ENCODE data around the gene CNOT9. TPM values are rescaled to one million over a fixed set of nuclear protein-coding genes. Genes with fewer than 3 reads are reported as not detected.

The CNOT9 gene
- total RNA-seq, 2 donors from 2014 or later, result 64.2 to 65.6 TPM

DNA sequence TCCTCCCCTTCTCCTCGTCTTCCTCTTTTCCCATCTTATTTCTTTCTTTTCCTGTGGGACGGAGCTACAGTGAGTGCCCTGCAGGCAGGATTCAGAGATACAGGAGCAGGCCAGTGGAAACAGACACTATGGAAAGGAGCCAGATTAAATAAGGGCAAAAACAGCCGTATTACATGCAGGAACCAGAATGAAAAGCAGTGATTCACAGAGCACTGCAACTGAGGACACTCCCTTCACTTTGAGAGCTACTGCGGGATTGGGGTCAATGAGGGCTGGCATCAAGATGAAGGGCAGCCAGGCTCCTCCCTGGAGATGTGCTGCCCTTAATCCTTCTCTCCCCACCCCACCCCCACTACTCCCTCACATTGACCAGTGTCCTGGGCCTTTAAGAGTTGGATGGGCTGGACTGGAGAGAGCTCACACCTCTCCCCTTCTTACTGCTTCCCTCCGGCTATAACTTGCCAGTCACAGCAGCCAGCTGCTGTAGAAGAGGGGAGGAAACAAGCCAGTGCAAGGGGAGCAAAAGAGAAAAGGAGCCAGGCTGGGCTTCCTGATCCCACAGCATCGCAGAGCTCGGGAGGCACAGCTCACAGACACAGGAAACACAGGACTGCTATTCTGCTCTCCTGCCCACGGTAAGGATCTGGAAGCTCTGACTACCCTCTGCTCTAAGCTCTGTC, 38.9 kb downstream of the CNOT9 start, which contains the start of gene PLCD4:
TSS of gene PLCD4 (plus strand) at position 464 of the 680 bp plus-strand sequence. CDS start 7,841 bp downstream, outside the sequence.
- Histone ChIP-seq H3K27me3 (ENCODE audit: control insufficient read depth, insufficient read depth, low read length, poor library complexity, severe bottlenecking) (no peaks in the 10 kb centered on the region), H3K4me3 (ENCODE audit: low read length) (no peak within 1 kb of the TSS), H3K9ac (ENCODE audit: extremely low read depth, low read length, poor library complexity, severe bottlenecking) (no peak within 1 kb of the TSS), H3K27ac (ENCODE audit: low read depth, low read length) (peak within 1 kb of the TSS; percentile 41), H3K4me1 (ENCODE audit: control insufficient read depth, insufficient read depth, low read length) (no peaks in the 10 kb centered on the region), H3K36me3 (ENCODE audit: control insufficient read depth, insufficient read depth, low read length) (no peaks in the 10 kb centered on the region), H3K9me3 (ENCODE audit: control insufficient read depth, low read length) (no peaks in the 10 kb centered on the region)
- Mint-ChIP-seq H3K4me3 (no peak within 1 kb of the TSS), H3K9me3 (no peaks in the 10 kb centered on the region), H3K27me3 (ENCODE audit: insufficient read depth) (peaks cover 12% of the 10 kb centered on the region), H3K4me1 (peaks cover 2% of the 10 kb centered on the region), H3K36me3 (ENCODE audit: low read depth) (no peaks in the 10 kb centered on the region), H3K27ac (no peak within 1 kb of the TSS)
- WGBS, 2 experiments (ENCODE audit: insufficient coverage in 1 of 2, insufficient read length in 1 of 2), result 58 to 65% methylated on average over 6 to 8 of the region's 8 CpGs
- TF ChIP-seq, protein P1, sequence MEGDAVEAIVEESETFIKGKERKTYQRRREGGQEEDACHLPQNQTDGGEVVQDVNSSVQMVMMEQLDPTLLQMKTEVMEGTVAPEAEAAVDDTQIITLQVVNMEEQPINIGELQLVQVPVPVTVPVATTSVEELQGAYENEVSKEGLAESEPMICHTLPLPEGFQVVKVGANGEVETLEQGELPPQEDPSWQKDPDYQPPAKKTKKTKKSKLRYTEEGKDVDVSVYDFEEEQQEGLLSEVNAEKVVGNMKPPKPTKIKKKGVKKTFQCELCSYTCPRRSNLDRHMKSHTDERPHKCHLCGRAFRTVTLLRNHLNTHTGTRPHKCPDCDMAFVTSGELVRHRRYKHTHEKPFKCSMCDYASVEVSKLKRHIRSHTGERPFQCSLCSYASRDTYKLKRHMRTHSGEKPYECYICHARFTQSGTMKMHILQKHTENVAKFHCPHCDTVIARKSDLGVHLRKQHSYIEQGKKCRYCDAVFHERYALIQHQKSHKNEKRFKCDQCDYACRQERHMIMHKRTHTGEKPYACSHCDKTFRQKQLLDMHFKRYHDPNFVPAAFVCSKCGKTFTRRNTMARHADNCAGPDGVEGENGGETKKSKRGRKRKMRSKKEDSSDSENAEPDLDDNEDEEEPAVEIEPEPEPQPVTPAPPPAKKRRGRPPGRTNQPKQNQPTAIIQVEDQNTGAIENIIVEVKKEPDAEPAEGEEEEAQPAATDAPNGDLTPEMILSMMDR (conservative IDR thresholded peaks at IDR 0.05), result no peak
- DNase-seq, result peak; percentile 68

DNA sequence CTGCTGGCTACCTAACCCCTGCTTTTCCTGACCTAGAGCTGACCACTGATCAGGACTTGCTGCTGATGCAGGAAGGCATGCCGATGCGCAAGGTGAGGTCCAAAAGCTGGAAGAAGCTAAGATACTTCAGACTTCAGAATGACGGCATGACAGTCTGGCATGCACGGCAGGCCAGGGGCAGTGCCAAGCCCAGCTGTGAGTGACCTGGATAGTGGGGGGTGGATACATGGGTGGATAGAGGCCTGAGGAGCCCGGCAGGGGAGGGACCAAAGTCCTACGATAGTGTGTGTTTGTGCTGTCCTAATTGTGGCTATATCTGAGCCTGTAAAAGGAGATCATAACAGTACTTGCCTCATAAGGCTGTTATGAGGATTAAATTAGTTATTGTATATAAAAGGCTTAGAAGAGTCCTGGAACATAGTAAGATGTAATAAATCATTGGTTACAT, 47.3 kb downstream of the CNOT9 start:
- DNase-seq, result no peak

DNA sequence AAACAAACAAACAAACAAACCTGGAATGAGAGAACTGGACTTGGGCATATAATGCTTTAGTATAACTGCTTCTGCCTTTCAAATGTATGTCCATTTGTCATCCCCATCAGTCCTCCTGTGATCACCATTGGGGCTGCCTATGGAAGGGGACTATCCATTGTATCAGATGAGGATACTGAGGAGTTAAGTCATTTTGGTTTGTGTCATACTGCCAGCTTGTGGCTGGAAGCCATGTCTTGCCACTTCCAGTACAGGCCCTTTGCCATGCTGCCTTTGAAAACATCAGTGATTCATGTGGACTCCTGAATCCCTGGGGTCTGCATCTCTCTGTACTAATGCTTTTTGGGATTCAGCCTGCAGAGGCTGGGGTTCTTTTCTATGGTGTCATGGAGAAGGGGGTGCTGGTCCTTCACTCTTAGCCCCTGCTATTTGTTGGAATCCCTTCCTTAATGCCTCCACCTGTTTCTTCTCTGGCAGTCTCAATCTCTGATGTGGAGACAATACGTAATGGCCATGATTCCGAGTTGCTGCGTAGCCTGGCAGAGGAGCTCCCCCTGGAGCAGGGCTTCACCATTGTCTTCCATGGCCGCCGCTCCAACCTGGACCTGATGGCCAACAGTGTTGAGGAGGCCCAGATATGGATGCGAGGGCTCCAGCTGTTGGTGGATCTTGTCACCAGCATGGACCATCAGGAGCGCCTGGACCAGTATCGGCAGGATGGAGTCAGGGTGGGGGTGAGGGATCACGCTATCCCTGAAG, 49.6 kb downstream of the CNOT9 start:
- Histone ChIP-seq H3K9ac (ENCODE audit: extremely low read depth, low read length, poor library complexity, severe bottlenecking) (no peak overlapping the region), H3K9me3 (ENCODE audit: control insufficient read depth, low read length) (no peaks in the 10 kb centered on the region), H3K4me3 (ENCODE audit: low read length) (no peak overlapping the region), H3K36me3 (ENCODE audit: control insufficient read depth, insufficient read depth, low read length) (no peaks in the 10 kb centered on the region), H3K4me1 (ENCODE audit: control insufficient read depth, insufficient read depth, low read length) (peaks cover 2% of the 10 kb centered on the region), H3K27me3 (ENCODE audit: control insufficient read depth, insufficient read depth, low read length, poor library complexity, severe bottlenecking) (no peaks in the 10 kb centered on the region), H3K27ac (ENCODE audit: low read depth, low read length) (no peak overlapping the region)
- peaks cover 2% of the 10 kb centered on the region for H3K27me3 Mint-ChIP-seq (ENCODE audit: insufficient read depth)
- H3K4me1 Mint-ChIP-seq, result peaks cover 9% of the 10 kb centered on the region
- WGBS, 2 experiments (ENCODE audit: insufficient coverage in 1 of 2, insufficient read length in 1 of 2), result 90 to 94% methylated on average over 8 to 9 of the region's 9 CpGs
- TF ChIP-seq, protein P1 (conservative IDR thresholded peaks at IDR 0.05), result peak; percentile 44
- no peaks in the 10 kb centered on the region for H3K36me3 Mint-ChIP-seq (ENCODE audit: low read depth)
- no peak overlapping the region for H3K4me3 Mint-ChIP-seq
- peak; percentile 52 for DNase-seq
- H3K27ac Mint-ChIP-seq, result no peak overlapping the region
- H3K9me3 Mint-ChIP-seq, result no peaks in the 10 kb centered on the region

More for the DNA sequence above, 47.3 kb downstream of the CNOT9 start:
- no peak overlapping the region for H3K4me3 Mint-ChIP-seq
- no peak overlapping the region for H3K27ac ChIP-seq (ENCODE audit: low read depth, low read length)
- no peak overlapping the region for H3K9ac ChIP-seq (ENCODE audit: extremely low read depth, low read length, poor library complexity, severe bottlenecking)
- no peaks in the 10 kb centered on the region for H3K9me3 ChIP-seq (ENCODE audit: control insufficient read depth, low read length)
- TF ChIP-seq, protein P1 (conservative IDR thresholded peaks at IDR 0.05), result no peak
- no peak overlapping the region for H3K4me3 ChIP-seq (ENCODE audit: low read length)
- H3K9me3 Mint-ChIP-seq, result no peaks in the 10 kb centered on the region
- H3K27me3 Mint-ChIP-seq (ENCODE audit: insufficient read depth), result peaks cover 8% of the 10 kb centered on the region
- H3K4me1 ChIP-seq (ENCODE audit: control insufficient read depth, insufficient read depth, low read length), result no peaks in the 10 kb centered on the region
- H3K36me3 Mint-ChIP-seq (ENCODE audit: low read depth), result no peaks in the 10 kb centered on the region
- 93 to 98% methylated on average over 5 to 6 of the region's 6 CpGs for whole genome bisulfite sequencing, 2 experiments (ENCODE audit: insufficient coverage in 1 of 2, insufficient read length in 1 of 2)
- no peaks in the 10 kb centered on the region for H3K27me3 ChIP-seq (ENCODE audit: control insufficient read depth, insufficient read depth, low read length, poor library complexity, severe bottlenecking)
- no peaks in the 10 kb centered on the region for H3K4me1 Mint-ChIP-seq
- no peaks in the 10 kb centered on the region for H3K36me3 ChIP-seq (ENCODE audit: control insufficient read depth, insufficient read depth, low read length)
- no peak overlapping the region for H3K27ac Mint-ChIP-seq
